Keratinocyte (primary cell): Measurements from ENCODE around the gene NYNRIN. TPM values are rescaled to one million over a fixed set of nuclear protein-coding genes. Genes with fewer than 3 reads are reported as not detected.
"Not testable (repeated sequence)": the region's sequence is repeated elsewhere in the genome, so short reads cannot be mapped to it uniquely, and the experiment has no call there.

Source experiments
- DNase-seq: peaks from one replicate; pipeline ENCODE4 v3.0.0-alpha.2; 2011; ENCODE audit warnings: low read depth, missing footprints, low spot score
- FAIRE-seq: peaks from 2 replicates; lab custom pipeline; 2011; peaks lifted over from hg19 to GRCh38; lab: Jason Lieb, UNC
- H2AFZ ChIP-seq: 2 replicates; pipeline ENCODE4 v1.6.0; 2012; ENCODE audit warnings: low read length, control low read depth, inconsistent platforms; ENCODE audit not compliant: control insufficient read depth
- H3K27ac ChIP-seq: 2 replicates; pipeline ENCODE4 v1.5.1; 2011; ENCODE audit warnings: low read length; ENCODE audit not compliant: control insufficient read depth, insufficient read depth
- H3K27me3 ChIP-seq: 3 replicates; pipeline ENCODE4 v1.6.0; 2011; ENCODE audit warnings: low read length; ENCODE audit not compliant: control insufficient read depth, insufficient read depth; ENCODE audit errors: extremely low read depth
- H3K36me3 ChIP-seq, 2 experiments: 2 replicates in 1 of 2; 3 replicates in 1 of 2; pipeline ENCODE4 v1.5.1; 2011; ENCODE audit warnings: low read length in 2 of 2, mild to moderate bottlenecking in 1 of 2; ENCODE audit not compliant: control insufficient read depth in 2 of 2, insufficient read depth in 2 of 2; ENCODE audit errors: extremely low read depth in 1 of 2
- H3K4me1 ChIP-seq: 3 replicates; pipeline ENCODE4 v1.5.1; 2011; ENCODE audit warnings: low read length; ENCODE audit not compliant: control insufficient read depth, insufficient read depth; ENCODE audit errors: extremely low read depth
- H3K4me2 ChIP-seq: 3 replicates; pipeline ENCODE4 v1.6.0; 2011; ENCODE audit warnings: low read depth, low read length; ENCODE audit not compliant: control insufficient read depth, insufficient read depth; ENCODE audit errors: extremely low read depth
- H3K4me3 ChIP-seq, 3 experiments: fragments of 200-600 bp in 1 of 3; sonication (generic) in 1 of 3; 2 replicates in 2 of 3; 3 replicates in 1 of 3; pipeline ENCODE4 v1.5.1; 2011 to 2016; ENCODE audit warnings: low read length in 3 of 3, mild to moderate bottlenecking in 3 of 3, control low read depth in 2 of 3, inconsistent platforms in 1 of 3, low read depth in 1 of 3, mixed read lengths in 1 of 3, mixed run types in 1 of 3, moderate library complexity in 1 of 3; ENCODE audit not compliant: control insufficient read depth in 2 of 3, insufficient read depth in 2 of 3; ENCODE audit errors: extremely low read depth in 1 of 3
- H3K79me2 ChIP-seq: 2 replicates; pipeline ENCODE4 v1.6.0; 2012; ENCODE audit warnings: low read length; ENCODE audit not compliant: control insufficient read depth, insufficient read depth
- H3K9ac ChIP-seq: 3 replicates; pipeline ENCODE4 v1.6.0; 2011; ENCODE audit warnings: low read length; ENCODE audit not compliant: control insufficient read depth, insufficient read depth; ENCODE audit errors: extremely low read depth
- H3K9me1 ChIP-seq: 3 replicates; pipeline ENCODE4 v1.6.0; 2011; ENCODE audit warnings: low read length; ENCODE audit not compliant: control insufficient read depth, insufficient read depth; ENCODE audit errors: extremely low read depth
- H3K9me3 ChIP-seq: 2 replicates; pipeline ENCODE4 v1.5.1; 2012; ENCODE audit warnings: low read depth, low read length; ENCODE audit not compliant: control insufficient read depth
- H4K20me1 ChIP-seq: 3 replicates; pipeline ENCODE4 v1.6.0; 2011; ENCODE audit warnings: low read length; ENCODE audit not compliant: control insufficient read depth, insufficient read depth; ENCODE audit errors: extremely low read depth
- CTCF ChIP-seq, 3 experiments: IDR thresholded peaks in 1 of 3; conservative IDR thresholded peaks in 1 of 3; optimal IDR thresholded peaks in 1 of 3; 2 replicates in 2 of 3; 3 replicates in 1 of 3; pipeline versions ENCODE3 to v1.5.1; 2011; ENCODE audit warnings: low read length in 3 of 3, mild to moderate bottlenecking in 3 of 3, moderate library complexity in 2 of 3, control low read depth in 1 of 3, inconsistent platforms in 1 of 3; ENCODE audit not compliant: insufficient read depth in 2 of 3; ENCODE audit errors: extremely low read depth in 1 of 3
- EZH2 ChIP-seq: IDR thresholded peaks from one replicate; pipeline ENCODE4 v1.6.1; 2012; ENCODE audit warnings: inconsistent platforms, mild to moderate bottlenecking, low read length, moderate library complexity
- dilution Hi-C: fragments of 300-500 bp; cut with MboI; formaldehyde crosslinking; loops from one replicate; pipeline ENCODE4 v1.7.0; 2020; ENCODE audit warnings: low sequenced_read_pairs; ENCODE audit not compliant: extremely low pct_ligation_motif_present
- polyA plus RNA-seq, 5 experiments: library from polyadenylated mRNA; depleted of rRNA in 3 of 5; stranded (reverse) in 3 of 5; stranded (forward) in 1 of 5; unstranded in 1 of 5; fragments of >200 nt; gene quantifications; 1 replicate in 1 of 5; 2 replicates in 3 of 5; 3 replicates in 1 of 5; pipeline versions ENCODE4 v1.2.1 to v1.2.3, GENCODE V29; 2011 to 2012; ENCODE audit warnings: missing spikeins in 2 of 5, low read depth in 1 of 5, low replicate concordance in 1 of 5

Gene NYNRIN
- polyA plus RNA-seq, 1 donor (not counting 4 experiments of a cell fraction or from before 2014, with no cell fraction given): 4.9 TPM

DNA sequence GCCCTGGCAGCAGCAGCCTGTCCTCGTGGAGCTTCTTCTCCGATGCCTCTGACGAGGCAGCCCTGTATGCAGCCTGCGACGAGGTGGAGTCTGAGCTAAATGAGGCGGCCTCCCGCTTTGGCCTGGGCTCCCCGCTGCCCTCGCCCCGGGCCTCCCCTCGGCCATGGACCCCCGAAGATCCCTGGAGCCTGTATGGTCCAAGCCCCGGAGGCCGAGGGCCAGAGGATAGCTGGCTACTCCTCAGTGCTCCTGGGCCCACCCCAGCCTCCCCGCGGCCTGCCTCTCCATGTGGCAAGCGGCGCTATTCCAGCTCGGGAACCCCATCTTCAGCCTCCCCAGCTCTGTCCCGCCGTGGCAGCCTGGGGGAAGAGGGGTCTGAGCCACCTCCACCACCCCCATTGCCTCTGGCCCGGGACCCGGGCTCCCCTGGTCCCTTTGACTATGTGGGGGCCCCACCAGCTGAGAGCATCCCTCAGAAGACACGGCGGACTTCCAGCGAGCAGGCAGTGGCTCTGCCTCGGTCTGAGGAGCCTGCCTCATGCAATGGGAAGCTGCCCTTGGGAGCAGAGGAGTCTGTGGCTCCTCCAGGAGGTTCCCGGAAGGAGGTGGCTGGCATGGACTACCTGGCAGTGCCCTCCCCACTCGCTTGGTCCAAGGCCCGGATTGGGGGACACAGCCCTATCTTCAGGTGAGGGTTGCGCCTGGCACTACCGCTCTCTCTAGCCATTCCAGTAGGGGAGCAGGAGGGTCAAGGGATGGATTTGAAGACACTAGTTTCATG lies 28.7 kb upstream of the NYNRIN start:
- FAIRE-seq: no peak
- Histone ChIP-seq H2AFZ (no peak overlapping the region), H4K20me1 (no peaks in the 10 kb centered on the region), H3K27ac (no peak overlapping the region), H3K4me1 (peaks cover 22% of the 10 kb centered on the region), H3K4me2 (no peak overlapping the region), H3K9ac (no peak overlapping the region), H3K36me3 (no peaks in the 10 kb centered on the region), H3K79me2 (no peaks in the 10 kb centered on the region), H3K4me3 (no peak overlapping the region), H3K9me1 (no peaks in the 10 kb centered on the region), H3K27me3 (no peaks in the 10 kb centered on the region), H3K9me3 (no peaks in the 10 kb centered on the region)
- dilution Hi-C loops: no loop called here
- DNase-seq: no peak
- no peak for TF ChIP-seq CTCF (optimal IDR thresholded peaks at IDR 0.05 in 1 of 3, IDR thresholded peaks at IDR 0.05 in 1 of 3, conservative IDR thresholded peaks at IDR 0.05 in 1 of 3; ENCODE audit: extremely low read depth in 1 of 3, insufficient read depth in 2 of 3, low read length in 3 of 3)
- TF ChIP-seq EZH2: no peak

DNA sequence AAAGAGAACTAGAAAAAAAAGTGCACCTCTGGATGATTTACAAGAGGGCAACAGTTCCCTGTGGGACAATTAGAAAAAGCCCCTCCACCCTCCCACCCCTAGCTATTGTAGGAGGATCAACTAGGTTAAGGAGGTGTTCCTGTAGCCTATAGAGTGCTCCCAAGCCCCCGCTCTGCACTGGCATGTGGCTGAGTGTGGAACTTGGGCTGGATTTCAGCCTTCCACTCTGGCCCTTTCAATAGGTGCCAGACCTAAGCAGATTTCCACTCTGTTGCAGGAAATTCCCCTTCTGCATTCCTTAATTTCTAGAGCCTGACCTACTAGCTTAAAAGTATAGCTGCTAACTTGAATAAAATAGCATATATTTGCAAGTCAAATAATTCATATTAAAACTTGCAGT lies 28.1 kb upstream of the NYNRIN start:
- Histone ChIP-seq H3K27me3 (no peaks in the 10 kb centered on the region), H3K4me2 (no peak overlapping the region), H3K27ac (no peak overlapping the region), H3K4me3 (no peak overlapping the region), H3K9me1 (no peaks in the 10 kb centered on the region), H2AFZ (no peak overlapping the region), H3K4me1 (peaks cover 15% of the 10 kb centered on the region), H4K20me1 (no peaks in the 10 kb centered on the region), H3K9me3 (no peaks in the 10 kb centered on the region), H3K79me2 (no peaks in the 10 kb centered on the region), H3K36me3 (no peaks in the 10 kb centered on the region), H3K9ac (no peak overlapping the region)
- TF ChIP-seq EZH2: no peak
- no peak for TF ChIP-seq CTCF (optimal IDR thresholded peaks at IDR 0.05 in 1 of 3, IDR thresholded peaks at IDR 0.05 in 1 of 3, conservative IDR thresholded peaks at IDR 0.05 in 1 of 3; ENCODE audit: extremely low read depth in 1 of 3, insufficient read depth in 2 of 3, low read length in 3 of 3)
- DNase-seq: no peak
- no peak for FAIRE-seq
- dilution Hi-C loops: no loop called here

- H3K27ac ChIP-seq, H3K4me2 ChIP-seq, dilution Hi-C loops, H3K27me3 ChIP-seq, FAIRE-seq, H3K9me3 ChIP-seq, DNase-seq, H3K36me3 ChIP-seq, H3K4me1 ChIP-seq, H3K9me1 ChIP-seq, H2AFZ ChIP-seq, H3K79me2 ChIP-seq, H3K9ac ChIP-seq, H3K4me3 ChIP-seq, H4K20me1 ChIP-seq: not testable (repeated sequence)
Observed at GRCh38 chr14:24371605-24372004, 27.2 kb upstream of the NYNRIN start.
